GM21423 (cell line): ENCODE measurements around the gene TMEM248.
A peak's percentile ranks its signal among the peaks of the same experiment; 100 is the strongest.
"Not testable (repeated sequence)": the region's sequence is repeated elsewhere in the genome, so short reads cannot be mapped to it uniquely, and the experiment has no call there.

Experiments used
- ATAC-seq: cut with Tn5 transposase; IDR thresholded peaks from one replicate; pipeline ENCODE4 v1.9.1; 2021; ENCODE audit warnings: mild to moderate bottlenecking, moderate library complexity; ENCODE audit not compliant: unreplicated experiment

The TMEM248 gene, protein sequence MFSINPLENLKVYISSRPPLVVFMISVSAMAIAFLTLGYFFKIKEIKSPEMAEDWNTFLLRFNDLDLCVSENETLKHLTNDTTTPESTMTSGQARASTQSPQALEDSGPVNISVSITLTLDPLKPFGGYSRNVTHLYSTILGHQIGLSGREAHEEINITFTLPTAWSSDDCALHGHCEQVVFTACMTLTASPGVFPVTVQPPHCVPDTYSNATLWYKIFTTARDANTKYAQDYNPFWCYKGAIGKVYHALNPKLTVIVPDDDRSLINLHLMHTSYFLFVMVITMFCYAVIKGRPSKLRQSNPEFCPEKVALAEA

DNA sequence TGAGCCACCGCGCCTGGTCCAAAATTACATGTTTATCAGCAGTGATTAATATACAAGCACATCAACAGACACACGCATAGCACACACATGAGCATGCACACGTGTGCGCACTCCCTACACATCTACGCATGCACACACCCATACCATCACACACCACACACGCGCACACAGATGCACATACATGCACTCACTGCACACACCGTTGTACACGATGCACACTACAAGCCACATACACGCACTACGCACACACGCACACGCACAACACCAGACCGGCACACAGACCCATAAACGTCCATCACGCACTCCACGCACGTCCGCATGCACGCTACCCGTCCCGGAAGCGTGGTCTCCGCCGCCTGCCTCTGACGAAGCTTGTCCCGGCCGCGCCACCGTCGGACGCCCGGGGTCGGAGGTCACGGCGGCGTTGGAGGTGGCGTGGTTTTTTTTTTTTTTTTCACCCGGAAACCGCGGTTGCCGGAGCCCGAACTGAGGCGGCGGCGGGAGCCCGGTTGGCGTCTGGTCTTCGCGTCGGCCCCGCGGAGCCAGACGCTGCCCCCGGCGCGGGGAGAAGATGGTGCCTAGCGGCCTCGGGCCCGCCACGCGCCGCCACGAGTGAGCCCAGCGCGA, at the start of gene TMEM248:
TMEM248 (plus strand) TSS at position 457 of the 627 bp plus-strand sequence. CDS start 20,641 bp downstream, outside the sequence.
- peak; percentile 90 for ATAC-seq

DNA sequence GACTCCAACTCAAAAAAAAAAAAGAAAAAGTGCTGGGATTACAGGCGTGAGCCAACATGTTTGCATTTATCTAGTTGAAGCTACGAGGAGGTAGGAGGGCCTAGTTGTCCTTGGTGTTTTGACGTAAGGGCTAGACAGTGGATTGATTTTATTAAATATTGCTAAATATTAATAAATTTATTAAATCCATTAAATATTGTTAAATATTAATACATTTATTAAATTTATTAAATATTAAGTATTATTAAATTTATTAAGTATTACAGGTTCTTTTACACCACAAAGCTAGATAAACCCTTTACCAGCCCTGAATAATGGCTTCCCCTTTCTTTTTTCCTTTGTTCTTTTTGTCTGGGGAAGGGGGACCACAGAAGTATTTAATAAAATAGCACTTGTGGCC, 47.5 kb upstream of the TMEM248 start:
- no peak for ATAC-seq

DNA sequence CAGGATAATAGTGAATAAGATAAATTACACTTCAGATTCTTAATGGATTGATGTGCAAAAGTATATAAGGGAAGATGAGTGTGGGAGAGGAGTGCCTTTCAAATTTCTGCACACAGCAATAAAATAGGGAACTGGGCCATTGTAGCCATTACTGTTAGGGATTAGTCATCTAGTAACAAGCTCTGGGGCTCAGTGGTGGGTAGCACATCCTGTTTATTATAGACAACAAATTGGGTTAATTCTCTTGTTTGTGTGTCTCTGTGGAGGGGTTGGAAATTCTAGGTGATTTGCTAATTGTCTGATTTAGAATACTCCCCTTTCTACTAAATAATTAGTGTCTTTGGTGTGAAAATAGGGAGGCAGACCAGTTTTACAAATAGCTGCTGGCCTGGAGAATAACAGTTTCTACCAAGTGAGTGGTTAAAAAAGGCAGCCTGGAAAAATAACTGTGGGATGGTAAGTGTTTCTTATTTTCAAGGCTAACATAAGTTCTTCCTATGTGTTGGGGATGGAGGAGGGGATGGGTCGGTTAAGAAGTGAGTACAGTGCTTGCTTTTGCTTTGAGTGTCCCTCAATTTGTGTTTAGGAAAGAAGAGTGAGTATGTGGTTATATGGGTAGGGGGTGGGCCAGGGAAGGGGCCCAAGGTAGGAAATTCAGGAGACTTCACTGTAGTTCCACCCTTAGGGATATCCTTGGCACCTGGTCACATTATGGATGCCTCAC, 43.3 kb upstream of the TMEM248 start:
- ATAC-seq: peak; percentile 97

DNA sequence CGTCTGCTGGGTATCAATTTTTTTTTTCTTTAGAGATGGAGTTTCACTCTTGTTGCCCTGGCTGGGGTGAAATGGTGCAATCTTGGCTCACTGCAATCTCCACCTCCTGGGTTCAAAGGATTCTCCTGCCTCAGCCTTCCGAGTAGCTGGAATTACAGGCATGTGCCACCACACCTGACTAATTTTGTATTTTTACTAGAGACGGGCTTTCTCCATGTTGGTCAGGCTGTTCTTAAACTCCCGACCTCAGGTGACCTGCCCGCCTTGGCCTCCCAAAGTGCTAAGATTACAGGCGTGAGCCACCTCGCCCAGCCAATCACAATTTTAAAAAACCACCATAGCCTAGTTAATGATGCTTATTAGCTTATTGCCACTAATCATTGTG, 42.7 kb upstream of the TMEM248 start:
- not testable (repeated sequence) for ATAC-seq

DNA sequence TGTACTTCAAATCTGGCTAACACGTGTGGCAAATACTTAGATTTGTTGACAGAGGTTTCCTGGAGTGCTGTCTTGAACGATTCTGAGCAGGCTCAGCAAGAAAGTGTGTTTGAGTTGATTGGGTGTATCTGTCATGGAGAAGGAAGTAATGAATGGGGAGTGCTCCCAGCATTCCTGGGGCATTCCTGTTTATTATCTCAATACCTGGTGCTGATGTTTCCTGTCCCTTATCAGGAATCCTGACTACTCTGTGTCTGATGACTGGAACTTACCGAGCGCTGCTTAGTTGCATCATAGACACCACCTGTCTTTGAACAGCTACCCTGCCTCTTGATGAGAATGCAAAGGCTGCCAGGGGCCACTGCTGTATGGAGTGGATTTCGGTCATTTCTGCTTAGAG, 41.0 kb upstream of the TMEM248 start:
- no peak for ATAC-seq

DNA sequence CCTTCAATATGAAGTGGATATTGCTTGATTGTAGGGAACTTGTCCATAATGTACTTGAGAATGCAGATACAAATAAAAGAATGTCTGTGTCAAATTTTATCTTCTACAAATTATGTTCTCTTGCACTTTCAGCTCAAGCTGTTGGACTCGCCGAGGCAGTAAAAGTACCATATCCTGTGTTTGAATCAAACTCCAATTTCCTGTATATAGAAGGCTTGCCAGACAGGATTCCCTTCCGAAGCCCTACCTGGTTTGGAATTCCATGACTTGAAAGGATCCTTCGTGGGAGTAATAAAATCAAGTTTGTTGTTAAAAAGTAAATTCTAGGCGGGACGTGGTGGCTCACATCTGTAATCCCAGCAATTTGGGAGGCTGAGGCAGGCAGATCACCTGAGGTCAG, 40.4 kb upstream of the TMEM248 start:
- ATAC-seq: not testable (repeated sequence)

DNA sequence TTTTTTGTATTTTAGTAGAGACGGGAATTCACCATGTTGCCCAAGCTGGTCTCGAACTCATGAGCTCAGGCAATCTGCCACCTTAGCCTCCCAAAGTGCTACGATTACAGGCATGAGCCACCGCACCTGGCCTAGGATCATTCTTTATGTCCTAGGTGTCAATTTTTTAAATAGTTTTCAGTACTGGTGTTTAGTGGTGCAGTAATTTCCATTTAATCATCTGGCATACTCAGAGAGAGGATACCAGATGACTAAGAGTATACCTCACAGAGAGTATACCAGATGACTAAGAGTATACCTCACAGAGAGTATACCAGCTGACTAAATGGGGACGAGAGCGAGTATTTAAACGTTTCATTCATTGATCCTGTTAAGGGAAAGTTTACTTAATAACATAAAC, 37.3 kb upstream of the TMEM248 start:
- no peak for ATAC-seq

DNA sequence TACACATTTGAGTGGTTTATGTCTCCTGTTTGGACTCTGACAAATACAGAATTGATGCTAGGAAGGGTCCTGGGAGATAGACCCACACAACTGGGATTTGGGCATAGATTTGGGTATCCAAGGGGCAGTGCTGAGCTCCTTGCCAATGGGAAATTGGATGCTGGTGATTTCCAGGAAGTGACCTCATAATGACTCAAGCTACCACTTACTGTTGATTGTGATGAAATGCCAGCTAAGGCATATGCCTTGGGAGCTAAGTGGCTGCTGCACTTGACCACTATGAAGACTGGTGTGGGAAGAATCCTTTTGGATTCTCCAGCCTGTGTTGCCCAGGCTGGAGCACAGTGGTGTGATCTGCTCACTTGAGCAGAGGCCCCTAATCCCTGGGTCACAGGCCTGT, 36.5 kb upstream of the TMEM248 start:
- not testable (repeated sequence) for ATAC-seq

DNA sequence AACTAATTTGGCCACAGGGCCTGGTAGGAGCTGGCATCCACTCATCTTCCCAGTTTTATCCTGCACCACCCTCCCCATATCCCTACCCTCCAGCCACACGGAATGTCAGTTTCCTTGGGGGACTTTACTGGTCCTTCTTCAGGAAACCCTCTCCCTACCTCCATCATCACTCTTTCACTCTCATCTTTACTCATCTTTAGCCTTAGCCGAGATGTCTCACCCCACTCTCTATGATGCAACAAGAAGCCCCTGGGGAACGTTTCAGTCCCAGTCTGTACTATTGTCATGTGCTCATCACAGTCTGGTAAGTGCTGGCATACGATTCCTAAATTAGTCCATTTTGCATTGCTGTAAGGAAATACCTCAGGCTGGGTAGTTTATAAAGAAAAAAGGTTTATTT, 34.9 kb upstream of the TMEM248 start:
- ATAC-seq: peak; percentile 80

DNA sequence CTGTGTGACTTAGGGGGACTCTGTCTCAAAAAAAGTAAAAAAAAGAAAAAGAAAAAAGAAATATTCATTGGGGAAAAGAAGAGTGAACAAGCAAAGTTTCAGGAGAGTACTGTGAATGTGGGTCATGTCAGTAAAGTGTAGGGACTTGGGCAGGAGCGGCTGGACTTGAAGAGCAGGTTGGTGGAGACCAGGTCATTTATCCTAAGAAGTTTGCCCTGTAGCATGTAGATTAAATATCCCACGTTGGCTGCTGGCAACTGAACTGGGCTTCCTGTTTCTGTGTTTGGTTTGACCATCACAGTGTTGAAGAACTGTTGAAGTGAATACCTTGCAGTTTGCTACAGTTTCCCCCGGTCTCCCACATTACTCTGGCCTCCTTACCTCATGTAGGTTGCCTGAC, 32.8 kb upstream of the TMEM248 start:
- ATAC-seq: not testable (repeated sequence)

DNA sequence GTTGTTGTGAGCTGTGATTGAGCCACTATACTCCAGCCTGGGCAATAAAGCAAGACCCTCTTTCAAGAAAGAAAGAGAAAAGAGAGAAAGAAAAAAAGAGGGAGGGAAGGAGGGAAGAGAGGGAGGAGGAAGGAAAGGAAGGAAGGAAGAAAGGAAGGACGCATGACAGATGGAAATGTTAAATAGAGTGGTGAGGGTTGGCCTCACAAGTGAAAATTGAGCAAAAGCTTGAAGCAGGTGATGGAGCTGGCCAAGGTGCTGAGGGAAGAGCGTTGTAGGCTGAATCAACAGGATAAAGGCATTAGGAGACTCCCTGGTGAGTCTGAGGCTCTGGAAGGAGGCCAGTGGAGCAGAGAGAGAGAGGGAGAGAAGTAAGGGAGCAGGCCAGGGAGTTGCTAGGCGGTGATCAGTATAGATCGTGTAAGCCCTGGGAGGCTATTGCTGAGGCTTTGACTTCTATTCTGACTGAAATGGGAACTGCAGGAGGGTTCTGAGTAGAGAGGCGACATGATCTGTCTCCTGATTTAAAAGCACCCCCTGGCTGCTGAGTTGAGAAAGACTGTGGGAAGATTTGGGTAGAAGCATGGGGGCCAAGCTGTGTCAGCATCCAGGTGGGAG, 26.5 kb upstream of the TMEM248 start:
- no peak for ATAC-seq

DNA sequence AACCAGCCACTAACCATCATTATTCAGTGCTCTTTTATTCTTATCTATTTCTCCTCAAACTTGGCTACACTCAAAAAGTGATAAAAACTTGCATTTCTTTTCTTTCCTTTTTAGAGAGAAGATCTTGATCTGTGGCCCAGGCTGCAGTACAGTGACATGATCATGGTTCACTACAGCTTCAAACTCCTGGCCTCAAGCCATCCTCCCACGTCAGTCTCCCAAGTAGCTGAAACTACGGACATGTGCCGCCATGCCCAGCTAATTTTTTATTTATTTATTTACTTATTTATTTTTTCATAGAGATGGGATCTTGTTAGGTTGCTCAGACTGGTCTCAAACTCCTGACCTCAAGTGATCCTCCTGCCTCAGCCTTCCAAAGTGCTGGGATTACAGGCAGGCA, 24.6 kb upstream of the TMEM248 start:
- no peak for ATAC-seq

DNA sequence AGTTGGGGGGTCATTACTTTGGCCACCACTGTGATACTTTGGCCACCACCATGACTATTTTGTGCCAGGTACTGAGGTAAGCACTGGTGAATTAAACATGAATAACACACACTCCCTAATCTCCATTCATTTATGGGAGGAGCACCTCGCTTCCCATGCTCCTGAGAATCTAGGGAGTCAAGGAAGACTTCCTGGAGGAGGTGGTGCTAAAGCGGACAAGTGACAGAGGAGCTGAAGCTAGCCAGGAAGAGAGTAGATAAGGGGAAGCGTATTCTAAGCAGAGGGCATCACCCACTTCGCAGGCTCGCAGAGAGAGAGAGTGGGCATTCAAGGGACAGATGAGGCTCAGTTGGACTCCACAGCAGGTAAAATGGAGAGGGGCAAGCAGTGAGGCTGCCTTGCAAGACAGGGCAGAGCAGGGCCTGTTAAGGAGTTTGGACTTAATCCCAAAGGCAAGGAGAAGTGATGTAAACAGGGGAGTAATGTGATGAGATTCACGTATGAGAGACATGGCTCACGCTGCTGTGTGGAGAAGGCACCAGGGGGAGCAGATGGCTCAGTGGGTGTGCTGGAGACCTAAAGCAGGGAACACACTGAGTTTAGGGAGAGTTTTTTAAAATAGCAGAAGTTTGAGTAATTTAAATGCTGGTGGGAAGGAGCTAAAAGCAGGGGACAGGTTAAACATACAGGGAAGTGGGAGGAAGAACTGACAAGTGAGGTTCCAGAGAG, 21.3 kb upstream of the TMEM248 start:
- no peak for ATAC-seq

DNA sequence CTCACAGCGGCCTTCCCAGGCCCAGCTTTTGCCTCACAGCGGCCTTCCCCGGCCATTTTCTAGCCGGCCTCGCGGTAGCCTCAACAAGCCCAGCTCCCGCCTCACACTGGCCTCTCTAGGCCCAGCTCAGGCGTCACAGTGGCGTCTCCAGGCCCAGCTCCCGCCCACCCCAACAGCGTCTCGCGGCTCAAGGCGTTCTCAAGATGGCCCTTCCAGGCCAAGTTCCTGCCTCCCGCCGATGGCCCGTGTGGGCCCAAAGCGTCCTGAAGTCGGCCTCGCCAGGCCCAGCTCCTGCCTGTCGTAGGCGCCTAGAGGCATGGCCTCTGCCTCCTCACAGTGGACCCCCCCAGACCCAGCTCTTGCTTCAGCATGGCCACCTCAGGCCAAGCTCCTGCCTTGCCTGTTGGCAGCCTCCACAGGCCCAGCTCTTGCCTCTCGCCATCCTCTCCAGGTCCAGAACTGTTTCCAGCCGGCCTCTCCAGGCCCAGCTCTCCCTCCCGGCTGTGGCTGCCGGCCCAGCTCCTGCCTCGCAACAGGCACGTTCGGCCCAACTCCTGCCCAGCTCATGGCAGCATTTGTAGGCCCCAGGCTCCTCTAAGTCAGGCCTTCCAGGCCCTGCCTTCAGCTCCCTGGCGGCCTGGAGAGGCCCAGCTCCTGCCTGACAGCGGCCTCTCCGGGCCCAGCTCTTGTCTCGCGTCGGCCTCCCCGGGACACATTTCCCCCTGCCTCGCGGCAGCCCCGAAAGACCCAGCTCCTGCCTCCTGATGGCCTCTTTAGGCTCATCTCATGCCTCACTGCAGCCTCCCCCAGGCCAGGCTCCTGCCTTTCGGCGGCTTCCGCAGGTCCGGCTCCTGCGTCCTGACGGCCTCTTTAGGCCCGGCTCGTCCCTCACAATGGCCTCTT, 18.8 kb upstream of the TMEM248 start:
- ATAC-seq: no peak

DNA sequence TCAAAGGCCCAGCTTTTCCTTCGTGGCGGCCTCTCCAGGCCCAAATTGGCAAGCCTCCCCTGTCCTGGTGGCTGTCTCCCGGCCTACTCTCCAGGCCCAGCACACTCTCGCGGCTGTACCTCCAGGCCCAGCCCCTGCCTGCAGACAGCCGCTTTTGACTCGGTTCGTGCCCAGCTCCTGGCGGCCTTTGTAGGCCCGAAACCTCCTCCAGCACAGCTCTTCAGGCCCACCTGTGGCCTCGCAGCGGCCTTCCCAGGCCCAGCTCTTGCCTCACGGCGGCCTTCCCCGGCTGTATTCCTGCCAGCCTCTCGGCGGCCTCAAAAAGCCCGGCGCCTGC, 18.2 kb upstream of the TMEM248 start:
- ATAC-seq: no peak

DNA sequence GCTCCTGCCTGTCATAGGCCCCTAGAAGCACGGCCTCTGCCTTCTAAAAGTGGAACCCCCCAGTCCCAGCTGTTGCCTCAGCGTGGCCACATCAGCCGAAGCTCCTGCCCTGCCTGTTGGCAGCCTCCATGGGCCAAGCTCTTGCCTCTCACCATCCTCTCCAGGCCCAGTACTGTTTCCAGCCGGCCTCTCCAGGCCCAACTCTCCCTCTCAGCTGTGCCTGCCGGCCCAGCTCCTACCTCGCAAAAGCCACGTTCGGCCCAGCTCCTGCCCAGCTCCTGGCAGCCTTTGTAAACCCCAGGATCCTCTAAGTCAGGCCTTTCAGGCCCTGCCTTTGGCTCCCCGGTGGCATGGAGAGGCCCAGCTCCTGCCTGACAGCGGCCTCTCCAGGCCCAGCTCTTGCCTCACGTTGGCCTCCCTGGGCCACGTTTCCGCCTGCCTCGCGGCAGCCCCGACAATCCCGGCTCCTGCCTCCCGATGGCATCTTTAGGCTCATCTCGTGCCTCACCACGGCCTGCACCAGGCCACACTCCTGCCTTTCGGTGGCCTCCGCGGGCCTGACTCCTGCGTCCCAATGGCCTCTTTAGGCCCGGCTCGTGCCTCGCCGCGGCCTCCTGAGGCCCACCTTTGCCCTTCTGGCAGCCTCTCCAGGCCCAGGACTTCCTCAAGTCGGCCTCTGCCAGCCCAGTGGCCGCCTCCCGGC, 17.5 kb upstream of the TMEM248 start:
- ATAC-seq: no peak

DNA sequence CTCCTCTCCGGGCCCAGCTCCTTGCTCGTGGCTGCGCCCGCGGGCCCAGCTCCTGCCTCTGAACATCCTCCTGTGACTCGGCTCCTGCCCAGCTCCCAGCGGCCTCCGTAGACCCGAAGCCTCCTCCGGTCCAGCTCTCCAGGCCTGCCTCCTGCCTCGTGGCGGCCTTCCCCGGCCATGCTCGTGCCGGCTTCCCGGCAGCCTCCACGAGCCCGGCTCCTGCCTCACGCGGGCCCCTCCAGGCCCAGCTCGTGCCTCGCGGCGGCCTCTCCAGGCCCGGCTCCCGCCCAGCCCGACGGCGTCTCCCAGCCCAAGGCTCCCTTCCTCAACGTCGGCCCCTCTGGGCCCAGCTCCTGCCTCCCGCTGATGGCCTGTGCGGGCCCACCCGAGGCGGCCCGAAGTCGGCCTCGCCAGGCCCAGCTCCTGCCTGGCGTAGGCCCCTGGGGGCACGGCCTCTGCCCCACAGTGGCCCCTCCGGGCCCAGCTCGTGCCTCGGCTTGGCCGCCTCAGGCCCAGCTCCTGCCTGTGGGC, 16.9 kb upstream of the TMEM248 start:
- ATAC-seq: no peak

DNA sequence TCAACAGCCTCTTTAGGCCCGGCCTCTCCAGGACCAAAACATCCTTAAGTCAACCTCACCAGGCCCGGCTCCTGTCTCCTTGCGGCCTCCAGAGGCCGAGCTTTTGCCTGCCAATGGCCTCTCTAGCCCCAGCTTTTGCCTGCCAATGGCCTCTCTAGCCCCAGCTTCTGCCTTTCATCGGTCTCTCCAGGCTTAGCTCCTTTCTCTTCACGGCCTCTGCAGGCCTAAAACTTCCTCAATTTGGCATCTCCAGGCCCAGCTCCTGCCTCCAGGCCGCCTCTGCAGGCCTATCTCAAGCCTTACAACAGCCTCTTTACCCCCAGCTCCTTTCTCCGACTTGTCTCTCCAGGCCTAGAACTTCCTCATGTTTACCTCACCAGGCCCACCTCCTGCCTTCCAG, 15.7 kb upstream of the TMEM248 start:
- ATAC-seq: no peak

DNA sequence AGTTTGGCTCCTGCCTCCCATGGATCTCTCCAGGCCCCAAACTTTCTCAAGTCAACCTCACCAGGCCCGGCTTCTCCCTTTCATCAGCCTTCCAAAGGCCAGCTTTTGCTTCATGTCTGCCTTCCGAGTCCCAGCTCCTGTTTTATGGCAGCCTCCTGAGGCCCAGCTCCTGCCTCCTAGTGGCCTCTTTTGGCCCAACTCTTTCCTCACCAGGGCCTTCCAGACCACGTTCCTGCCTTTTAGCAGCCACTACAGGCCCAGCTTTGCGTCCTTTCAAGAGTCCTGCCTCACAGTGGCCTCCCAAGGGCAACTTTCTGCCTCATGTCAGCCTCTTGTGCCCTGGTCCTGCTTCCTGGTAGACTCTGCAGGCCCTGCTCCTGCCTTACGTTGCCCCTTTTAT, 15.3 kb upstream of the TMEM248 start:
- no peak for ATAC-seq
